HL-60 (cell line): Measurements from ENCODE around the gene DLX4.

Experiments
- POLR2AphosphoS5 ChIP-seq: IDR thresholded peaks from 2 replicates; pipeline ENCODE4 v1.6.1; 2012; ENCODE audit warnings: low read depth
- TF ChIP-seq, protein P1 (sequence below): IDR thresholded peaks from one replicate; pipeline ENCODE4 v1.5.1; 2011; ENCODE audit warnings: low read length, control low read depth, inconsistent platforms; ENCODE audit not compliant: insufficient read depth

GRCh38 chr17:49920030-49920769 is 48.8 kb upstream of the DLX4 start:
- TF ChIP-seq, protein P1, sequence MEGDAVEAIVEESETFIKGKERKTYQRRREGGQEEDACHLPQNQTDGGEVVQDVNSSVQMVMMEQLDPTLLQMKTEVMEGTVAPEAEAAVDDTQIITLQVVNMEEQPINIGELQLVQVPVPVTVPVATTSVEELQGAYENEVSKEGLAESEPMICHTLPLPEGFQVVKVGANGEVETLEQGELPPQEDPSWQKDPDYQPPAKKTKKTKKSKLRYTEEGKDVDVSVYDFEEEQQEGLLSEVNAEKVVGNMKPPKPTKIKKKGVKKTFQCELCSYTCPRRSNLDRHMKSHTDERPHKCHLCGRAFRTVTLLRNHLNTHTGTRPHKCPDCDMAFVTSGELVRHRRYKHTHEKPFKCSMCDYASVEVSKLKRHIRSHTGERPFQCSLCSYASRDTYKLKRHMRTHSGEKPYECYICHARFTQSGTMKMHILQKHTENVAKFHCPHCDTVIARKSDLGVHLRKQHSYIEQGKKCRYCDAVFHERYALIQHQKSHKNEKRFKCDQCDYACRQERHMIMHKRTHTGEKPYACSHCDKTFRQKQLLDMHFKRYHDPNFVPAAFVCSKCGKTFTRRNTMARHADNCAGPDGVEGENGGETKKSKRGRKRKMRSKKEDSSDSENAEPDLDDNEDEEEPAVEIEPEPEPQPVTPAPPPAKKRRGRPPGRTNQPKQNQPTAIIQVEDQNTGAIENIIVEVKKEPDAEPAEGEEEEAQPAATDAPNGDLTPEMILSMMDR, result no peak
- no peak for TF ChIP-seq POLR2AphosphoS5
